K562 (cell line): ENCODE data around the gene TCEAL4. TPM values are rescaled to one million over a fixed set of nuclear protein-coding genes. Genes with fewer than 3 reads are reported as not detected.

Experiments used
- ATAC-seq: fragments of 200-7000 bp; cut with Tn5 transposase; 3 replicates; pipeline ENCODE4 v1.9.1; 2020; ENCODE audit warnings: moderate library complexity
- BruUV-seq: library from RNA; stranded (reverse); fragments of 400-500 nt; replicated peaks from 2 replicates; lab custom pipeline; 2021; lab: Mats Ljungman, UMichigan
- CTCF ChIA-PET: fragments of 300-600 bp; formaldehyde crosslinking; extraction: SDS; loops from one replicate; lab custom pipeline; 2021; ENCODE audit warnings: low intra/inter-chr PET ratio; lab: Yijun Ruan, JAX
- POLR2A ChIA-PET: fragments of 300-600, 350-650 bp; sonication (Branson Sonifier 250); formaldehyde crosslinking; extraction: SDS; loops from one replicate; lab custom pipeline; 2021; ENCODE audit warnings: antibody characterized with exemption, inconsistent platforms; lab: Yijun Ruan, JAX
- DNase-seq, 4 experiments: peaks; one replicate each; pipeline versions ENCODE4 v3.0.0 to v3.0.0-alpha.2; 2011 to 2018; ENCODE audit warnings: low spot score in 3 of 4, mixed read lengths in 3 of 4; ENCODE audit errors: extremely low read depth in 1 of 4
- FAIRE-seq: peaks from 2 replicates; lab custom pipeline; 2011; peaks lifted over from hg19 to GRCh38; lab: Jason Lieb, UNC
- H2AFZ ChIP-seq: 2 replicates; pipeline ENCODE4 v1.6.0; 2011; ENCODE audit warnings: low read depth, low read length, control low read depth, inconsistent platforms
- H3K27ac ChIP-seq: fragments of 200-600 bp; 3 replicates; pipeline ENCODE4 v1.8.0; 2011; ENCODE audit warnings: low read depth, mild to moderate bottlenecking, control low read depth, inconsistent platforms, low read length, moderate library complexity, mixed read lengths; ENCODE audit errors: extremely low read depth
- H3K27me3 ChIP-seq, 2 experiments: fragments of 300-600 bp in 1 of 2; 2 replicates in 1 of 2; 3 replicates in 1 of 2; pipeline versions ENCODE4 v1.6.0 to v1.8.0; 2011; ENCODE audit warnings: inconsistent platforms in 2 of 2, low read length in 2 of 2, mild to moderate bottlenecking in 1 of 2, mixed read lengths in 1 of 2, moderate library complexity in 1 of 2; ENCODE audit not compliant: control insufficient read depth in 2 of 2, insufficient read depth in 2 of 2
- H3K36me3 ChIP-seq: fragments of 300-600 bp; 3 replicates; pipeline ENCODE4 v1.8.0; 2011; ENCODE audit warnings: mild to moderate bottlenecking, low read length, inconsistent platforms; ENCODE audit not compliant: control insufficient read depth, insufficient read depth
- H3K4me1 ChIP-seq, 2 experiments: fragments of 200-600 bp in 1 of 2; replicated peaks in 1 of 2; 2 replicates in 1 of 2; 3 replicates in 1 of 2; pipeline versions ENCODE4 v1.5.1 to v1.8.0; 2011; ENCODE audit warnings: inconsistent platforms in 2 of 2, low read length in 2 of 2, mild to moderate bottlenecking in 1 of 2, mixed read lengths in 1 of 2, moderate library complexity in 1 of 2; ENCODE audit not compliant: control insufficient read depth in 2 of 2, insufficient read depth in 2 of 2
- H3K4me2 ChIP-seq: 2 replicates; pipeline ENCODE4 v1.6.1; 2011; ENCODE audit warnings: low read length, control low read depth, inconsistent platforms, mixed read lengths; ENCODE audit not compliant: insufficient read depth
- H3K4me3 ChIP-seq: fragments of 200-600 bp; sonication (generic), shearing (Covaris generic); 2 replicates; pipeline ENCODE4 v1.5.1; 2016; ENCODE audit warnings: control low read depth, inconsistent platforms
- H3K79me2 ChIP-seq: fragments of 200-600 bp; 3 replicates; pipeline ENCODE4 v1.8.0; 2011; ENCODE audit warnings: low read length, inconsistent platforms; ENCODE audit not compliant: control insufficient read depth, insufficient read depth
- H3K9ac ChIP-seq, 2 experiments: 2 replicates each; pipeline versions ENCODE4 v1.6.0 to v1.6.1; 2011; ENCODE audit warnings: low read depth in 2 of 2, low read length in 2 of 2, control low read depth in 1 of 2, inconsistent platforms in 1 of 2, mild to moderate bottlenecking in 1 of 2, mixed read lengths in 1 of 2; ENCODE audit not compliant: insufficient read depth in 1 of 2
- H3K9me1 ChIP-seq: one replicate; pipeline ENCODE4 v1.6.0; 2011; ENCODE audit warnings: inconsistent platforms, mild to moderate bottlenecking, low read length, moderate library complexity; ENCODE audit not compliant: control insufficient read depth, insufficient read depth
- H3K9me3 ChIP-seq: replicated peaks from 2 replicates; pipeline ENCODE4 v1.5.1; 2011; ENCODE audit warnings: low read depth, low read length, inconsistent platforms; ENCODE audit not compliant: control insufficient read depth, insufficient read depth
- H4K20me1 ChIP-seq: replicated peaks from 2 replicates; pipeline ENCODE4 v1.6.1; 2011; ENCODE audit warnings: low read length, inconsistent platforms, mixed read lengths; ENCODE audit not compliant: control insufficient read depth, insufficient read depth
- ARHGAP35 ChIP-seq: fragments of 450-650 bp; IDR thresholded peaks from 2 replicates; pipeline ENCODE4 v1.6.1; 2018; ENCODE audit not compliant: partially characterized antibody
- KDM4B ChIP-seq, 2 experiments: fragments of 450-650 bp in 1 of 2; sonication (generic) in 1 of 2; IDR thresholded peaks; 2 replicates each; pipeline ENCODE4 v1.6.1; 2016 to 2017; ENCODE audit warnings: borderline replicate concordance in 2 of 2, antibody characterized with exemption in 1 of 2, low read depth in 1 of 2, mild to moderate bottlenecking in 1 of 2
- MEF2D ChIP-seq: conservative IDR thresholded peaks from 2 replicates; pipeline ENCODE4 v1.6.1; 2016; ENCODE audit warnings: low read depth, missing genetic modification characterization, missing compliant biosample characterization
- PHF20 ChIP-seq: fragments of 450-650 bp; IDR thresholded peaks from 2 replicates; pipeline ENCODE4 v1.6.1; 2018; ENCODE audit not compliant: partially characterized antibody
- RNF2 ChIP-seq: sonication (generic); IDR thresholded peaks from 2 replicates; pipeline ENCODE4 v1.6.1; 2016
- SP2 ChIP-seq: IDR thresholded peaks from 2 replicates; pipeline ENCODE4 v1.6.1; 2011; ENCODE audit warnings: mild to moderate bottlenecking, low read depth, low read length, moderate library complexity; ENCODE audit not compliant: poor library complexity, severe bottlenecking; ENCODE audit errors: extremely low read depth
- SREBF2 ChIP-seq: sonication (generic); formaldehyde crosslinking; IDR thresholded peaks from 2 replicates; pipeline ENCODE4 v1.4.0; 2020; ENCODE audit warnings: mild to moderate bottlenecking, missing genetic modification reagents
- SRSF3 ChIP-seq: fragments of 200-400 bp; formaldehyde crosslinking; IDR thresholded peaks from 2 replicates; pipeline ENCODE4 v1.6.1; 2016; ENCODE audit warnings: mild to moderate bottlenecking, low read length, moderate library complexity; ENCODE audit not compliant: insufficient read depth
- ZNF23 ChIP-seq: fragments of 250-450 bp; sonication (Bioruptor Pico); IDR thresholded peaks from 2 replicates; pipeline ENCODE4 v1.4.0; 2020; ENCODE audit warnings: mild to moderate bottlenecking
- ZNF253 ChIP-seq: fragments of 250-450 bp; sonication (Bioruptor Pico); conservative IDR thresholded peaks from 2 replicates; pipeline ENCODE4 v1.6.1; 2021; ENCODE audit warnings: mild to moderate bottlenecking
- ZNF764 ChIP-seq: fragments of 250-450 bp; sonication (Bioruptor Pico); IDR thresholded peaks from 2 replicates; pipeline ENCODE4 v1.4.0; 2020; ENCODE audit warnings: low read depth, mild to moderate bottlenecking, moderate library complexity
- ZNF830 ChIP-seq: fragments of 250-450 bp; sonication (Bioruptor Pico); IDR thresholded peaks from 2 replicates; pipeline ENCODE4 v1.5.0; 2021; ENCODE audit warnings: mild to moderate bottlenecking
- in situ Hi-C: fragments of 300-500 bp; cut with MboI; formaldehyde crosslinking; loops from 4 replicates; pipeline ENCODE4 v1.15.0; 2018; ENCODE audit warnings: inconsistent platforms, mixed read lengths
- intact Hi-C: fragments of 100-400 bp; cut with micrococcal nuclease; formaldehyde crosslinking; loops from 2 replicates; pipeline ENCODE4 v1.14.2; 2022
- polyA plus RNA-seq, 8 experiments: library from polyadenylated mRNA; depleted of rRNA in 4 of 8; stranded (reverse) in 5 of 8; unstranded in 3 of 8; fragments of >200 nt; fragmentation: Nextera tagmentation in 2 of 8; fragmentation: Illumina TruSeq in 1 of 8; extraction: Ambion mirVana in 2 of 8; extraction: Trizol in 1 of 8; gene quantifications; 2 replicates each; pipeline versions ENCODE4 v1.2.1 to v1.2.3, GENCODE V29; 2011 to 2014; ENCODE audit warnings: inconsistent platforms in 1 of 8, missing spikeins in 1 of 8
- total RNA-seq, 7 experiments: library from RNA; depleted of rRNA in 6 of 7; stranded (reverse); fragments of >200 nt in 6 of 7; fragmentation: Illumina TruSeq in 2 of 7; extraction: Trizol in 2 of 7; gene quantifications; 2 replicates each; pipeline versions ENCODE4 v1.2.1 to v1.2.3, GENCODE V29; 2011 to 2021; ENCODE audit warnings: low replicate concordance in 1 of 7
- TF ChIP-seq, protein P1 (sequence below): fragments of 450-650 bp; IDR thresholded peaks from 2 replicates; pipeline ENCODE4 v1.6.1; 2016; ENCODE audit warnings: mild to moderate bottlenecking
- TF ChIP-seq, protein P2 (sequence below), 2 experiments: fragments of 150-350 bp in 1 of 2; IDR thresholded peaks; 2 replicates each; pipeline ENCODE4 v1.6.1; 2012 to 2016; ENCODE audit warnings: low read depth in 2 of 2, low read length in 2 of 2, mild to moderate bottlenecking in 1 of 2, moderate library complexity in 1 of 2
- TF ChIP-seq, protein P3 (sequence below): IDR thresholded peaks from 2 replicates; pipeline ENCODE4 v1.6.1; 2011; ENCODE audit warnings: borderline replicate concordance, low read depth, mild to moderate bottlenecking, moderate library complexity, low read length; ENCODE audit not compliant: insufficient read depth, poor library complexity, severe bottlenecking

Gene TCEAL4
- total and polyA plus RNA-seq, 9 of the 15 experiments (the other 6 are each of a cell fraction or from before 2014, with no cell fraction given) = 0.36 to 12.3 (median 7.9) TPM

DNA sequence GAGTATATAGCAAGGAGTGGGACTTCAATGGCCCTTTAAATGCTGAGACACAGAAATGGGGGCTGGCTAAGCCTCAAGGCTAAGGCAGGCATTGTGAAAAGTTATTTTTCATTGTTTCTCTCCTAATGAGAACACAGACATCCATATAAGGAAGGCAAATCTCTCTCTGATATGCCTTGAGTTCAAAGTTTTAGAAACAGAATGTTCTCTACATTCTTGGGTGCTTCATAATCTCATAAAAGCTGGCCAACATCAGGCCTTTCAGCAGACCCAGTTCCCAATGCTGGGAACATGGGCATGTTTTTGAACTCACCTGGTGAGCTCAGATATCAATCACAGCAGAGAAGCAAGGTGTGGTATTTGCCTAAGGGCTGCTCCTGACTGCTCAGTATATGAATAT lies 46.6 kb upstream of the TCEAL4 start:
- intact Hi-C loops = no loop called here
- no peaks in the 10 kb centered on the region for H3K36me3 ChIP-seq
- ChIA-PET POLR2A (no interaction called here), CTCF (no interaction called here)
- H3K27ac ChIP-seq = no peak overlapping the region
- no peaks in the 10 kb centered on the region for H3K4me1 ChIP-seq
- no peak overlapping the region for H3K4me3 ChIP-seq
- H3K79me2 ChIP-seq = no peaks in the 10 kb centered on the region
- in situ Hi-C loops = no loop called here
- DNase-seq (no peak), FAIRE-seq (no peak), ATAC-seq (no peak)
- H3K4me2 ChIP-seq = no peak overlapping the region
- no peaks in the 10 kb centered on the region for H3K27me3 ChIP-seq
- H3K9me3 ChIP-seq = no peaks in the 10 kb centered on the region
- H4K20me1 ChIP-seq = no peaks in the 10 kb centered on the region
- no peak overlapping the region for H2AFZ ChIP-seq
- no peaks in the 10 kb centered on the region for H3K9me1 ChIP-seq
- BruUV-seq = no TSS peak
- no peak overlapping the region for H3K9ac ChIP-seq
- TF ChIP-seq, protein P1, sequence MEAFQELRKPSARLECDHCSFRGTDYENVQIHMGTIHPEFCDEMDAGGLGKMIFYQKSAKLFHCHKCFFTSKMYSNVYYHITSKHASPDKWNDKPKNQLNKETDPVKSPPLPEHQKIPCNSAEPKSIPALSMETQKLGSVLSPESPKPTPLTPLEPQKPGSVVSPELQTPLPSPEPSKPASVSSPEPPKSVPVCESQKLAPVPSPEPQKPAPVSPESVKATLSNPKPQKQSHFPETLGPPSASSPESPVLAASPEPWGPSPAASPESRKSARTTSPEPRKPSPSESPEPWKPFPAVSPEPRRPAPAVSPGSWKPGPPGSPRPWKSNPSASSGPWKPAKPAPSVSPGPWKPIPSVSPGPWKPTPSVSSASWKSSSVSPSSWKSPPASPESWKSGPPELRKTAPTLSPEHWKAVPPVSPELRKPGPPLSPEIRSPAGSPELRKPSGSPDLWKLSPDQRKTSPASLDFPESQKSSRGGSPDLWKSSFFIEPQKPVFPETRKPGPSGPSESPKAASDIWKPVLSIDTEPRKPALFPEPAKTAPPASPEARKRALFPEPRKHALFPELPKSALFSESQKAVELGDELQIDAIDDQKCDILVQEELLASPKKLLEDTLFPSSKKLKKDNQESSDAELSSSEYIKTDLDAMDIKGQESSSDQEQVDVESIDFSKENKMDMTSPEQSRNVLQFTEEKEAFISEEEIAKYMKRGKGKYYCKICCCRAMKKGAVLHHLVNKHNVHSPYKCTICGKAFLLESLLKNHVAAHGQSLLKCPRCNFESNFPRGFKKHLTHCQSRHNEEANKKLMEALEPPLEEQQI = no peak
- TF ChIP-seq SP2 (no peak), PHF20 (no peak), SRSF3 (no peak), ZNF23 (CRISPR knock-in tag) (no peak), ZNF253 (no peak), RNF2 (no peak), SREBF2 (CRISPR knock-in tag) (no peak), ZNF830 (CRISPR knock-in tag) (no peak), KDM4B (IDR thresholded peaks at IDR 0.05; ENCODE audit: borderline replicate concordance in 2 of 2, low read depth in 1 of 2) (no peak), ZNF764 (CRISPR knock-in tag) (no peak), MEF2D (tag) (no peak), ARHGAP35 (no peak)
- TF ChIP-seq, protein P2, sequence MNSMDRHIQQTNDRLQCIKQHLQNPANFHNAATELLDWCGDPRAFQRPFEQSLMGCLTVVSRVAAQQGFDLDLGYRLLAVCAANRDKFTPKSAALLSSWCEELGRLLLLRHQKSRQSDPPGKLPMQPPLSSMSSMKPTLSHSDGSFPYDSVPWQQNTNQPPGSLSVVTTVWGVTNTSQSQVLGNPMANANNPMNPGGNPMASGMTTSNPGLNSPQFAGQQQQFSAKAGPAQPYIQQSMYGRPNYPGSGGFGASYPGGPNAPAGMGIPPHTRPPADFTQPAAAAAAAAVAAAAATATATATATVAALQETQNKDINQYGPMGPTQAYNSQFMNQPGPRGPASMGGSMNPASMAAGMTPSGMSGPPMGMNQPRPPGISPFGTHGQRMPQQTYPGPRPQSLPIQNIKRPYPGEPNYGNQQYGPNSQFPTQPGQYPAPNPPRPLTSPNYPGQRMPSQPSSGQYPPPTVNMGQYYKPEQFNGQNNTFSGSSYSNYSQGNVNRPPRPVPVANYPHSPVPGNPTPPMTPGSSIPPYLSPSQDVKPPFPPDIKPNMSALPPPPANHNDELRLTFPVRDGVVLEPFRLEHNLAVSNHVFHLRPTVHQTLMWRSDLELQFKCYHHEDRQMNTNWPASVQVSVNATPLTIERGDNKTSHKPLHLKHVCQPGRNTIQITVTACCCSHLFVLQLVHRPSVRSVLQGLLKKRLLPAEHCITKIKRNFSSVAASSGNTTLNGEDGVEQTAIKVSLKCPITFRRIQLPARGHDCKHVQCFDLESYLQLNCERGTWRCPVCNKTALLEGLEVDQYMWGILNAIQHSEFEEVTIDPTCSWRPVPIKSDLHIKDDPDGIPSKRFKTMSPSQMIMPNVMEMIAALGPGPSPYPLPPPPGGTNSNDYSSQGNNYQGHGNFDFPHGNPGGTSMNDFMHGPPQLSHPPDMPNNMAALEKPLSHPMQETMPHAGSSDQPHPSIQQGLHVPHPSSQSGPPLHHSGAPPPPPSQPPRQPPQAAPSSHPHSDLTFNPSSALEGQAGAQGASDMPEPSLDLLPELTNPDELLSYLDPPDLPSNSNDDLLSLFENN (IDR thresholded peaks at IDR 0.05; ENCODE audit: low read depth in 2 of 2, low read length in 2 of 2) = no peak
- TF ChIP-seq, protein P3, sequence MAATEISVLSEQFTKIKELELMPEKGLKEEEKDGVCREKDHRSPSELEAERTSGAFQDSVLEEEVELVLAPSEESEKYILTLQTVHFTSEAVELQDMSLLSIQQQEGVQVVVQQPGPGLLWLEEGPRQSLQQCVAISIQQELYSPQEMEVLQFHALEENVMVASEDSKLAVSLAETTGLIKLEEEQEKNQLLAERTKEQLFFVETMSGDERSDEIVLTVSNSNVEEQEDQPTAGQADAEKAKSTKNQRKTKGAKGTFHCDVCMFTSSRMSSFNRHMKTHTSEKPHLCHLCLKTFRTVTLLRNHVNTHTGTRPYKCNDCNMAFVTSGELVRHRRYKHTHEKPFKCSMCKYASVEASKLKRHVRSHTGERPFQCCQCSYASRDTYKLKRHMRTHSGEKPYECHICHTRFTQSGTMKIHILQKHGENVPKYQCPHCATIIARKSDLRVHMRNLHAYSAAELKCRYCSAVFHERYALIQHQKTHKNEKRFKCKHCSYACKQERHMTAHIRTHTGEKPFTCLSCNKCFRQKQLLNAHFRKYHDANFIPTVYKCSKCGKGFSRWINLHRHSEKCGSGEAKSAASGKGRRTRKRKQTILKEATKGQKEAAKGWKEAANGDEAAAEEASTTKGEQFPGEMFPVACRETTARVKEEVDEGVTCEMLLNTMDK = no peak
